Keratinocyte (primary cell): ENCODE measurements around the gene KCNJ14.

Experiments
- CTCF ChIP-seq, 3 experiments: IDR thresholded peaks in 1 of 3; conservative IDR thresholded peaks in 1 of 3; optimal IDR thresholded peaks in 1 of 3; 2 replicates in 2 of 3; 3 replicates in 1 of 3; pipeline versions ENCODE3 to v1.5.1; 2011; ENCODE audit warnings: low read length in 3 of 3, mild to moderate bottlenecking in 3 of 3, moderate library complexity in 2 of 3, control low read depth in 1 of 3, inconsistent platforms in 1 of 3; ENCODE audit not compliant: insufficient read depth in 2 of 3; ENCODE audit errors: extremely low read depth in 1 of 3
- EZH2 ChIP-seq: IDR thresholded peaks from one replicate; pipeline ENCODE4 v1.6.1; 2012; ENCODE audit warnings: inconsistent platforms, mild to moderate bottlenecking, low read length, moderate library complexity

GRCh38 chr19:48512504-48513288 is 57.3 kb downstream of the KCNJ14 start:
- no peak for TF ChIP-seq CTCF (optimal IDR thresholded peaks at IDR 0.05 in 1 of 3, IDR thresholded peaks at IDR 0.05 in 1 of 3, conservative IDR thresholded peaks at IDR 0.05 in 1 of 3; ENCODE audit: extremely low read depth in 1 of 3, insufficient read depth in 2 of 3, low read length in 3 of 3)
- peak; percentile 82 for TF ChIP-seq EZH2
